GM12878 (cell line): ENCODE results near the gene HUS1B. TPM values are rescaled to one million over a fixed set of nuclear protein-coding genes. Genes with fewer than 3 reads are reported as not detected.

Source experiments
- ATAC-seq: fragments of 200-7000 bp; cut with Tn5 transposase; 3 replicates; pipeline ENCODE4 v1.9.1; 2020; ENCODE audit warnings: mild to moderate bottlenecking, moderate library complexity
- BruUV-seq: library from RNA; stranded (reverse); fragments of 400-500 nt; replicated peaks from 2 replicates; lab custom pipeline; 2021; lab: Mats Ljungman, UMichigan
- CTCF ChIA-PET: fragments of 300-600 bp; sonication (Branson Sonifier 250); formaldehyde crosslinking; extraction: SDS; loops from one replicate; lab custom pipeline; 2021; ENCODE audit warnings: inconsistent platforms; lab: Yijun Ruan, JAX
- POLR2A ChIA-PET: fragments of 350-600 bp; formaldehyde crosslinking; extraction: SDS; loops from one replicate; lab custom pipeline; 2021; ENCODE audit warnings: inconsistent platforms; lab: Charles Lee
- RAD21 ChIA-PET: fragments of 300-600 bp; sonication (Branson Sonifier 250); formaldehyde crosslinking; loops from one replicate; lab custom pipeline; 2023; ENCODE audit warnings: antibody characterized with exemption; ENCODE audit not compliant: unreplicated experiment; lab: Charles Lee
- SMC1A ChIA-PET: fragments of 300-600 bp; sonication (Branson Sonifier 250); formaldehyde crosslinking; loops from one replicate; lab custom pipeline; 2023; ENCODE audit not compliant: unreplicated experiment, uncharacterized antibody; lab: Charles Lee
- DNase-seq: peaks from one replicate; pipeline ENCODE4 v3.0.0-alpha.2; 2011; ENCODE audit warnings: low read depth, low spot score
- FAIRE-seq: peaks from 3 replicates; lab custom pipeline; 2011; peaks lifted over from hg19 to GRCh38; lab: Jason Lieb, UNC
- H2AFZ ChIP-seq: 2 replicates; pipeline ENCODE4 v1.6.0; 2011; ENCODE audit warnings: low read depth, low read length, control low read depth; ENCODE audit not compliant: control insufficient read depth
- H3K27ac ChIP-seq: 2 replicates; pipeline ENCODE4 v1.5.1; 2011; ENCODE audit warnings: control low read depth; ENCODE audit not compliant: control insufficient read depth, insufficient read depth
- H3K27me3 ChIP-seq, 2 experiments: replicated peaks in 1 of 2; 2 replicates each; pipeline versions ENCODE4 v1.6.0 to v1.6.1; 2011; ENCODE audit warnings: low read length in 1 of 2; ENCODE audit not compliant: control insufficient read depth in 2 of 2, insufficient read depth in 2 of 2
- H3K36me3 ChIP-seq, 2 experiments: 2 replicates each; pipeline ENCODE4 v1.5.1; 2011; ENCODE audit warnings: low read length in 1 of 2; ENCODE audit not compliant: control insufficient read depth in 2 of 2, insufficient read depth in 2 of 2
- H3K4me1 ChIP-seq: 2 replicates; pipeline ENCODE4 v1.6.1; 2011; ENCODE audit warnings: mild to moderate bottlenecking, low read length, moderate library complexity, mixed read lengths; ENCODE audit not compliant: control insufficient read depth, insufficient read depth
- H3K4me2 ChIP-seq: 2 replicates; pipeline ENCODE4 v1.6.0; 2011; ENCODE audit warnings: control low read depth; ENCODE audit not compliant: control insufficient read depth, insufficient read depth
- H3K4me3 ChIP-seq: fragments of 200-600 bp; sonication (generic); 2 replicates; pipeline ENCODE4 v1.5.1; 2016
- H3K79me2 ChIP-seq: 2 replicates; pipeline ENCODE4 v1.6.0; 2011; ENCODE audit warnings: low read length; ENCODE audit not compliant: control insufficient read depth, insufficient read depth
- H3K9ac ChIP-seq: 2 replicates; pipeline ENCODE4 v1.8.0; 2011; ENCODE audit warnings: low read length, control low read depth, mixed read lengths; ENCODE audit not compliant: control insufficient read depth, insufficient read depth
- H3K9me3 ChIP-seq: replicated peaks from 3 replicates; pipeline ENCODE4 v1.5.1; 2011; ENCODE audit warnings: mild to moderate bottlenecking, low read length; ENCODE audit not compliant: control insufficient read depth, insufficient read depth
- H4K20me1 ChIP-seq: 2 replicates; pipeline ENCODE4 v1.6.0; 2011; ENCODE audit not compliant: control insufficient read depth, insufficient read depth
- ASH2L ChIP-seq: fragments of 300-600, 200-600 bp; sonication (generic); IDR thresholded peaks from 2 replicates; pipeline ENCODE4 v1.6.1; 2017; ENCODE audit warnings: low read depth, mild to moderate bottlenecking, borderline replicate concordance
- CBFB ChIP-seq: IDR thresholded peaks from 2 replicates; pipeline ENCODE4 v1.6.1; 2016; ENCODE audit warnings: antibody characterized with exemption, low read depth
- E4F1 ChIP-seq: fragments of 450-650 bp; IDR thresholded peaks from 2 replicates; pipeline ENCODE4 v1.6.1; 2018; ENCODE audit warnings: borderline replicate concordance, mild to moderate bottlenecking; ENCODE audit not compliant: partially characterized antibody
- IRF3 ChIP-seq: fragments of 450-650 bp; IDR thresholded peaks from 2 replicates; pipeline ENCODE4 v1.6.1; 2014; ENCODE audit warnings: mild to moderate bottlenecking
- KAT2A ChIP-seq: conservative IDR thresholded peaks from 2 replicates; pipeline ENCODE4 v1.6.1; 2011; ENCODE audit warnings: low read depth, low read length; ENCODE audit not compliant: control insufficient read depth
- NR2C1 ChIP-seq: fragments of 450-650 bp; IDR thresholded peaks from 2 replicates; pipeline ENCODE4 v1.6.1; 2017; ENCODE audit warnings: antibody characterized with exemption, mild to moderate bottlenecking, moderate library complexity
- PML ChIP-seq: IDR thresholded peaks from 2 replicates; pipeline ENCODE4 v1.6.1; 2012; ENCODE audit warnings: low read length, inconsistent platforms
- SUPT20H ChIP-seq: IDR thresholded peaks from 2 replicates; pipeline ENCODE4 v1.6.1; 2011; ENCODE audit warnings: low read depth, mild to moderate bottlenecking, low read length, moderate library complexity, borderline replicate concordance; ENCODE audit not compliant: control insufficient read depth
- SUZ12 ChIP-seq: fragments of 200-600 bp; sonication (generic); IDR thresholded peaks from one replicate; pipeline ENCODE4 v1.6.1; 2018; ENCODE audit warnings: antibody characterized with exemption, mild to moderate bottlenecking; ENCODE audit not compliant: unreplicated experiment
- USF1 ChIP-seq: IDR thresholded peaks from 2 replicates; pipeline ENCODE4 v1.6.1; 2011; ENCODE audit warnings: borderline replicate concordance, low read depth, mild to moderate bottlenecking, moderate library complexity, mixed read lengths, low read length; ENCODE audit not compliant: insufficient read depth; ENCODE audit errors: extremely low read length
- ZBED1 ChIP-seq: IDR thresholded peaks from 2 replicates; pipeline ENCODE4 v1.6.1; 2016; ENCODE audit warnings: borderline replicate concordance
- ZNF384 ChIP-seq: IDR thresholded peaks from 2 replicates; pipeline ENCODE4 v1.6.1; 2012; ENCODE audit warnings: low read depth, mild to moderate bottlenecking, low read length, improper control_type of control experiment, borderline replicate concordance
- ZZZ3 ChIP-seq: IDR thresholded peaks from 2 replicates; pipeline ENCODE4 v1.6.1; 2011; ENCODE audit warnings: low read depth; ENCODE audit not compliant: control insufficient read depth, insufficient read length
- WGBS: methylation state at CpG from one replicate; pipeline ENCODE4 v1.1.6; 2016; ENCODE audit warnings: low lambda C conversion rate; ENCODE audit not compliant: insufficient replicate concordance, insufficient coverage; ENCODE audit errors: missing lambda C conversion rate; 5-methylcytosine and 5-hydroxymethylcytosine counted together
- in situ Hi-C: fragments of 300-500 bp; cut with MboI; formaldehyde crosslinking; loops from 9 replicates; pipeline ENCODE4 v1.14.3; 2018; ENCODE audit warnings: mixed read lengths
- intact Hi-C: fragments of 100-400 bp; cut with micrococcal nuclease; formaldehyde crosslinking; loops from one replicate; pipeline ENCODE4 v1.14.2; 2022; ENCODE audit not compliant: unreplicated experiment
- polyA plus RNA-seq, 11 experiments: library from polyadenylated mRNA; depleted of rRNA in 4 of 11; unstranded in 6 of 11; stranded (reverse) in 5 of 11; fragments of >200 nt; fragmentation: Nextera tagmentation in 4 of 11; fragmentation: Illumina TruSeq in 1 of 11; extraction: Ambion mirVana in 4 of 11; extraction: Trizol in 1 of 11; gene quantifications; 1 replicate in 1 of 11; 2 replicates in 10 of 11; pipeline versions ENCODE4 v1.2.1 to v1.2.3, GENCODE V29; 2011 to 2016; ENCODE audit warnings: inconsistent platforms in 2 of 11, missing spikeins in 2 of 11, low read depth in 1 of 11
- total RNA-seq, 4 experiments: library from RNA; depleted of rRNA in 3 of 4; stranded (reverse); fragments of >200 nt in 3 of 4; fragmentation: Illumina TruSeq in 1 of 4; extraction: Trizol in 1 of 4; gene quantifications; 2 replicates each; pipeline versions ENCODE4 v1.2.1 to v1.2.3, GENCODE V29; 2013 to 2021

HUS1B gene
- total and polyA plus RNA-seq, 10 of the 15 experiments (the other 5 are each of a cell fraction or from before 2014, with no cell fraction given) = 0.11 to 1.3 (median 0.68) TPM; not detected in 3

DNA sequence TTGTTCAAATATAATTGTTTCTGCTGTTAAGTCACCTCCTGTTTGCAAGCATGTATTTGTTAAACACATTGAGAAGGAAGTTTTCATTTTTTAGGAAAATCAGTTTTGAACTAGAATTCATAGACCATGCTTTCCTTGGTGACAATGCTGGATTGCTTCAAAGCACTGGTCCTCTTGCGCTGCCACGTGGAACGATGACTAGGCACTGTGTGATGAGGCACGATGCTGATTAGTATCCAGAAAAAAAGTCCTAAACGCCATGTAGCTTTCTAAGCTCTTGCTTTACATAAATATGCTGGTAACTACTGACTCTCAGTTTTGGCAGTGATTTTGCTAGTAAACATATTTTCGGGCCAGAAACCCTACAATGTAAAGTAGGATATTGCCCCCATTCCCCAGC, 47.1 kb upstream of the HUS1B start:
- in situ Hi-C loops = no loop called here
- no TSS peak for BruUV-seq
- ChIA-PET SMC1A (interaction anchor here (0.6 to 1.9 kb wide), 2 partner anchors 11 kb away, joined by 3 to 5 read pairs; partner anchors contain the start of gene EXOC2), CTCF (interaction anchor here (1.3 to 1.6 kb wide), 3 partner anchors 11 to 21 kb away, joined by 5 to 6 read pairs (median 5); partner anchors contain the start of gene EXOC2), POLR2A (no interaction called here), RAD21 (interaction anchor here (1.0 kb wide), 1 partner anchor 17 kb away, joined by 3 read pairs; no protein-coding TSS in a partner anchor)
- H3K79me2 ChIP-seq = no peaks in the 10 kb centered on the region
- no peak overlapping the region for H2AFZ ChIP-seq
- no peak overlapping the region for H3K4me2 ChIP-seq
- no peaks in the 10 kb centered on the region for H3K36me3 ChIP-seq
- H4K20me1 ChIP-seq = no peaks in the 10 kb centered on the region
- ATAC-seq (no peak), FAIRE-seq (no peak)
- no peak overlapping the region for H3K9ac ChIP-seq
- H3K27me3 ChIP-seq = no peaks in the 10 kb centered on the region; a peak in 1 of 4 replicates
- H3K27ac ChIP-seq = no peak overlapping the region
- intact Hi-C loops = no loop called here
- H3K9me3 ChIP-seq = no peaks in the 10 kb centered on the region
- H3K4me1 ChIP-seq = no peaks in the 10 kb centered on the region
- H3K4me3 ChIP-seq = no peak overlapping the region
- TF ChIP-seq SUZ12 (no peak), ASH2L (no peak), ZNF384 (no peak), NR2C1 (no peak), USF1 (no peak), IRF3 (no peak), PML (no peak), CBFB (no peak), E4F1 (no peak), KAT2A (no peak), ZZZ3 (no peak), ZBED1 (no peak), SUPT20H (no peak)
- TF ChIP-seq, all 136 proteins: peak for 0
- 71% methylated on average over 6 of the region's 6 CpGs for WGBS
- DNase-seq = no peak
